HCT116 (cell line): ENCODE results near the gene DDR1. TPM values are rescaled to one million over a fixed set of nuclear protein-coding genes. Genes with fewer than 3 reads are reported as not detected.

Source experiments
- ATAC-seq: fragments of 200-7000 bp; cut with Tn5 transposase; 2 replicates; pipeline ENCODE4 v1.9.1; 2020; ENCODE audit warnings: mild to moderate bottlenecking, moderate library complexity
- BruUV-seq: library from RNA; stranded (reverse); fragments of 400-500 nt; replicated peaks from 2 replicates; lab custom pipeline; 2021; lab: Mats Ljungman, UMichigan
- CTCF ChIA-PET: fragments of 300-600 bp; sonication (Branson Sonifier 250); formaldehyde crosslinking; loops from one replicate; lab custom pipeline; 2021; ENCODE audit warnings: antibody characterized with exemption; lab: Charles Lee
- POLR2A ChIA-PET: fragments of 300-600, 350-600 bp; sonication (Branson Sonifier 250); formaldehyde crosslinking; loops from one replicate; lab custom pipeline; 2021; ENCODE audit warnings: antibody characterized with exemption; lab: Charles Lee
- RAD21 ChIA-PET, 2 experiments: fragments of 300-600 bp; sonication (Branson Sonifier 250); formaldehyde crosslinking; loops; one replicate each; lab custom pipeline; 2023; ENCODE audit warnings: low total read pairs in 2 of 2; ENCODE audit not compliant: uncharacterized antibody in 2 of 2, unreplicated experiment in 2 of 2, low non-redundant PET in 1 of 2; lab: Charles Lee
- DNase-seq: peaks from one replicate; pipeline ENCODE4 v3.0.0-alpha.2; 2010; ENCODE audit warnings: low read depth, low spot score
- H2AFZ ChIP-seq: fragments of 200-600 bp; shearing (Covaris generic), sonication (generic); 2 replicates; pipeline ENCODE4 v1.6.1; 2017; ENCODE audit warnings: low read depth, mixed run types, mixed read lengths, antibody characterized with exemption, low read length; ENCODE audit not compliant: poor library complexity, severe bottlenecking
- H3K27ac ChIP-seq: 2 replicates; pipeline ENCODE4 v1.5.1; 2012; ENCODE audit warnings: low read depth, low read length
- H3K27me3 ChIP-seq: fragments of 200-600 bp; sonication (generic); 2 replicates; pipeline ENCODE4 v1.6.1; 2016; ENCODE audit warnings: mixed run types, low read length, mixed read lengths; ENCODE audit not compliant: insufficient read depth
- H3K36me3 ChIP-seq, 2 experiments: fragments of 200-500 bp in 1 of 2; fragments of 200-600 bp in 1 of 2; sonication (Bioruptor generic) in 1 of 2; sonication (generic) in 1 of 2; 2 replicates each; pipeline versions ENCODE4 v1.5.1 to v1.6.1; 2014 to 2016; ENCODE audit warnings: low read length in 2 of 2, inconsistent platforms in 1 of 2, mixed read lengths in 1 of 2, mixed run types in 1 of 2; ENCODE audit not compliant: insufficient read depth in 2 of 2, control insufficient read depth in 1 of 2
- H3K4me1 ChIP-seq, 2 experiments: fragments of 200-600 bp in 1 of 2; sonication (generic) in 1 of 2; 2 replicates each; pipeline versions ENCODE4 v1.5.1 to v1.6.1; 2012 to 2017; ENCODE audit warnings: low read length in 2 of 2, inconsistent platforms in 1 of 2, mild to moderate bottlenecking in 1 of 2, mixed read lengths in 1 of 2, mixed run types in 1 of 2, moderate library complexity in 1 of 2; ENCODE audit not compliant: insufficient read depth in 2 of 2, control insufficient read depth in 1 of 2
- H3K4me2 ChIP-seq: fragments of 200-600 bp; sonication (generic); 2 replicates; pipeline ENCODE4 v1.6.1; 2017; ENCODE audit warnings: mixed run types, low read length, mixed read lengths
- H3K4me3 ChIP-seq, 2 experiments: fragments of 200-600 bp in 1 of 2; sonication (generic) in 1 of 2; replicated peaks in 1 of 2; 2 replicates each; pipeline ENCODE4 v1.5.1; 2011 to 2016; ENCODE audit warnings: low read length in 2 of 2, control low read depth in 1 of 2, low read depth in 1 of 2, mild to moderate bottlenecking in 1 of 2, mixed read lengths in 1 of 2, mixed run types in 1 of 2
- H3K79me2 ChIP-seq: fragments of 200-600 bp; sonication (generic); 2 replicates; pipeline ENCODE4 v1.6.1; 2017; ENCODE audit warnings: mild to moderate bottlenecking, mixed run types, low read length, moderate library complexity, mixed read lengths; ENCODE audit not compliant: insufficient read depth
- H3K9ac ChIP-seq: fragments of 200-600 bp; sonication (generic); 2 replicates; pipeline ENCODE4 v1.6.1; 2016; ENCODE audit warnings: low read length, mixed read lengths
- H3K9me2 ChIP-seq: fragments of 200-600 bp; sonication (generic), shearing (Covaris generic); 2 replicates; pipeline ENCODE4 v1.6.1; 2017; ENCODE audit warnings: mixed run types, mild to moderate bottlenecking, moderate library complexity; ENCODE audit not compliant: insufficient read depth
- H3K9me3 ChIP-seq, 2 experiments: fragments of 200-500 bp in 1 of 2; fragments of 200-600 bp in 1 of 2; sonication (Bioruptor generic) in 1 of 2; sonication (generic) in 1 of 2; 2 replicates each; pipeline ENCODE4 v1.6.1; 2014 to 2017; ENCODE audit warnings: low read length in 2 of 2, mixed read lengths in 2 of 2, inconsistent platforms in 1 of 2, low read depth in 1 of 2, mild to moderate bottlenecking in 1 of 2, mixed run types in 1 of 2, moderate library complexity in 1 of 2; ENCODE audit not compliant: control insufficient read depth in 1 of 2, insufficient read depth in 1 of 2
- H4K20me1 ChIP-seq: fragments of 200-600 bp; sonication (generic), shearing (Covaris generic); 2 replicates; pipeline ENCODE4 v1.6.1; 2017; ENCODE audit warnings: mixed run types, mild to moderate bottlenecking, moderate library complexity; ENCODE audit not compliant: insufficient read depth
- ATF3 ChIP-seq: IDR thresholded peaks from 2 replicates; pipeline ENCODE4 v1.6.1; 2012
- CTCF ChIP-seq, 3 experiments: fragments of 200-600 bp in 1 of 3; sonication (generic) in 1 of 3; IDR thresholded peaks in 2 of 3; conservative IDR thresholded peaks in 1 of 3; 2 replicates each; pipeline ENCODE4 v1.5.1; 2012 to 2017; ENCODE audit warnings: low read depth in 2 of 3, low read length in 2 of 3, antibody characterized with exemption in 1 of 3, borderline replicate concordance in 1 of 3, control low read depth in 1 of 3, mild to moderate bottlenecking in 1 of 3, mixed read lengths in 1 of 3, mixed run types in 1 of 3, moderate library complexity in 1 of 3; ENCODE audit not compliant: insufficient read depth in 1 of 3
- EGR1 ChIP-seq: IDR thresholded peaks from 2 replicates; pipeline ENCODE4 v1.6.1; 2012; ENCODE audit warnings: low read depth
- ELF1 ChIP-seq: IDR thresholded peaks from 2 replicates; pipeline ENCODE4 v1.6.1; 2012; ENCODE audit warnings: low read depth, borderline replicate concordance
- EZH2 ChIP-seq: fragments of 200-600 bp; sonication (generic); IDR thresholded peaks from 2 replicates; pipeline ENCODE4 v1.6.1; 2017; ENCODE audit warnings: antibody characterized with exemption, mixed run types
- EZH2phosphoT487 ChIP-seq: fragments of 200-600 bp; IDR thresholded peaks from 2 replicates; pipeline ENCODE4 v1.6.1; 2018; ENCODE audit warnings: antibody characterized with exemption, borderline replicate concordance
- FOSL1 ChIP-seq: IDR thresholded peaks from 2 replicates; pipeline ENCODE4 v1.6.1; 2012; ENCODE audit warnings: low read depth
- JUND ChIP-seq: IDR thresholded peaks from 2 replicates; pipeline ENCODE4 v1.6.1; 2012
- MAX ChIP-seq: IDR thresholded peaks from 2 replicates; pipeline ENCODE4 v1.6.1; 2012
- POLR2A ChIP-seq: IDR thresholded peaks from 2 replicates; pipeline ENCODE4 v1.7.0; 2011; ENCODE audit warnings: borderline replicate concordance; ENCODE audit not compliant: insufficient read depth, insufficient read length; ENCODE audit errors: extremely low read depth
- POLR2AphosphoS5 ChIP-seq: IDR thresholded peaks from 2 replicates; pipeline ENCODE4 v1.6.1; 2011; ENCODE audit warnings: mild to moderate bottlenecking, low read depth, low read length, moderate library complexity
- RAD21 ChIP-seq: IDR thresholded peaks from 2 replicates; pipeline ENCODE4 v1.6.1; 2012; ENCODE audit warnings: low read depth, mild to moderate bottlenecking
- SP1 ChIP-seq: IDR thresholded peaks from 2 replicates; pipeline ENCODE4 v1.6.1; 2012; ENCODE audit warnings: low read depth
- YY1 ChIP-seq: IDR thresholded peaks from 2 replicates; pipeline ENCODE4 v1.6.1; 2011; ENCODE audit warnings: low read length, low read depth, moderate library complexity, mild to moderate bottlenecking; ENCODE audit not compliant: insufficient replicate concordance; ENCODE audit errors: extremely low read depth
- ZBTB33 ChIP-seq: IDR thresholded peaks from 2 replicates; pipeline ENCODE4 v1.6.1; 2011; ENCODE audit warnings: mild to moderate bottlenecking, low read length, moderate library complexity; ENCODE audit not compliant: insufficient replicate concordance; ENCODE audit errors: extremely low read depth
- ZFX ChIP-seq: fragments of 450-650 bp; IDR thresholded peaks from 2 replicates; pipeline ENCODE4 v1.6.1; 2017
- ZNF274 ChIP-seq: fragments of 200-500 bp; sonication (Bioruptor generic); IDR thresholded peaks from 2 replicates; pipeline ENCODE4 v1.6.1; 2014; ENCODE audit warnings: mild to moderate bottlenecking, low read depth, low read length, inconsistent platforms
- intact Hi-C: fragments of 100-400 bp; cut with micrococcal nuclease; formaldehyde crosslinking; loops from 2 replicates; pipeline ENCODE4 v1.10.0; 2022
- total RNA-seq: library from RNA; stranded (reverse); gene quantifications from one replicate; pipeline ENCODE4 v1.2.1, GENCODE V29; 2021; ENCODE audit not compliant: unreplicated experiment

The DDR1 gene
- total RNA-seq, 1 experiment from 2014 or later, result 211 TPM

GRCh38 chr6:30912746-30913520, 28.6 kb downstream of the DDR1 start (continued):
- TF ChIP-seq CTCF (IDR thresholded peaks at IDR 0.05 in 2 of 3, conservative IDR thresholded peaks at IDR 0.05 in 1 of 3; ENCODE audit: borderline replicate concordance in 1 of 3, insufficient read depth in 1 of 3, low read depth in 2 of 3, low read length in 2 of 3), result no peak

GRCh38 chr6:30913721-30914075, 29.4 kb downstream of the DDR1 start:
- BruUV-seq, result no TSS peak
- RAD21 ChIA-PET, result interaction anchor here (0.6 to 1.2 kb wide), 6 partner anchors 31 to 166 kb away, joined by 3 to 5 read pairs (median 4); no protein-coding TSS in a partner anchor
- intact Hi-C loops, result loop anchor here (1.0 to 2.0 kb wide), 3 partner anchors 85 to 279 kb away; no protein-coding TSS in a partner anchor
- Histone ChIP-seq H3K9ac (peak overlapping the region; percentile 83), H3K27me3 (no peaks in the 10 kb centered on the region), H3K9me3 (no peaks in the 10 kb centered on the region), H3K4me3 (peak overlapping the region; percentile 17 to 72), H3K9me2 (no peaks in the 10 kb centered on the region), H3K27ac (peak overlapping the region; percentile 71), H4K20me1 (no peaks in the 10 kb centered on the region), H3K4me1 (peaks cover 14 to 32% of the 10 kb centered on the region in 2 experiments; a peak in 3 of 4 replicates), H3K36me3 (peaks cover 18 to 36% of the 10 kb centered on the region in 2 experiments; a peak in 3 of 4 replicates), H2AFZ (no peak overlapping the region), H3K79me2 (peaks cover 8% of the 10 kb centered on the region), H3K4me2 (peak overlapping the region; percentile 87)
- POLR2A ChIA-PET, result interaction anchor here (0.6 to 2.0 kb wide), 6 partner anchors 28 to 174 kb away, joined by 3 to 8 read pairs (median 4); partner anchors contain the start of gene DDR1
- no peak for DNase-seq
- CTCF ChIA-PET, result interaction anchor here (1.0 to 5.0 kb wide), 13 partner anchors 30 to 183 kb away, joined by 3 to 66 read pairs (median 5); partner anchors contain the start of gene DDR1
- TF ChIP-seq JUND, result no peak
- no peak for TF ChIP-seq EGR1
- TF ChIP-seq EZH2phosphoT487, result no peak
- TF ChIP-seq EZH2, result no peak
- no peak for TF ChIP-seq YY1
- no peak for TF ChIP-seq POLR2A
- no peak for TF ChIP-seq RAD21
- no peak for TF ChIP-seq ZNF274
- TF ChIP-seq CTCF (IDR thresholded peaks at IDR 0.05 in 2 of 3, conservative IDR thresholded peaks at IDR 0.05 in 1 of 3; ENCODE audit: borderline replicate concordance in 1 of 3, insufficient read depth in 1 of 3, low read depth in 2 of 3, low read length in 2 of 3), result no peak
- no peak for TF ChIP-seq ZFX
- TF ChIP-seq MAX, result no peak
- TF ChIP-seq ZBTB33, result no peak
- TF ChIP-seq ATF3, result no peak
- TF ChIP-seq FOSL1, result no peak
- no peak for TF ChIP-seq SP1
- TF ChIP-seq ELF1, result no peak
- TF ChIP-seq POLR2AphosphoS5, result no peak
- no peak for ATAC-seq
